AG10803 (cell line): ENCODE results near the gene MUL1.

Source experiments
- DNase-seq: peaks from one replicate; pipeline ENCODE4 v3.0.0; 2010; ENCODE audit warnings: low read depth
- H3K4me3 ChIP-seq: 2 replicates; pipeline ENCODE4 v1.5.1; 2011; ENCODE audit warnings: mild to moderate bottlenecking, low read length, control low read depth
- CTCF ChIP-seq: conservative IDR thresholded peaks from 2 replicates; pipeline ENCODE4 v1.5.1; 2011; ENCODE audit warnings: mild to moderate bottlenecking, low read length, control low read depth, inconsistent platforms

Gene MUL1

DNA sequence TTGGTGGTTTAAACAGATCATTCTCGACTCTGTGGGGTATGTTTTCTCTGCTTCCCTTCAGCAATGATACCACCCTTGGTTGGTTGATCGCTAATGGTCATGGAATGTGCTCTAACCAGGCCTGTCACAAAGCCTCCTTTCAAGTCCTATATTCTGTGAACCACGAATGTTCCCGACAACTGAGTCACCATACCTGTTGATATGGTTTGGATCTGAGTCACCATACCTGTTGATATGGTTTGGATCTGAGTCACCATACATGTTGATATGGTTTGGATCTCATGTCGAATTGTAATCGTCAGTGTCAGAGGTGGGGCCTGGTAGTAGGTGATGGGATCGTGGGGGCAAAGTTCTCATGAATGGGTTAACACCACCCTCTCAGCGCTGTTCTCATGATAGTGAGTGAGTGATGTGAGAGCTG, 11.7 kb downstream of the MUL1 start:
- no peak overlapping the region for H3K4me3 ChIP-seq
- TF ChIP-seq CTCF: no peak
- peak; percentile 42 for DNase-seq

GRCh38 chr1:20495661-20496060, 12.3 kb downstream of the MUL1 start:
- TF ChIP-seq CTCF: no peak
- H3K4me3 ChIP-seq: no peak overlapping the region
- no peak for DNase-seq

GRCh38 chr1:20494609-20495311, 13.2 kb downstream of the MUL1 start:
- H3K4me3 ChIP-seq: no peak overlapping the region
- no peak for TF ChIP-seq CTCF
- peak; percentile 93 for DNase-seq

DNA sequence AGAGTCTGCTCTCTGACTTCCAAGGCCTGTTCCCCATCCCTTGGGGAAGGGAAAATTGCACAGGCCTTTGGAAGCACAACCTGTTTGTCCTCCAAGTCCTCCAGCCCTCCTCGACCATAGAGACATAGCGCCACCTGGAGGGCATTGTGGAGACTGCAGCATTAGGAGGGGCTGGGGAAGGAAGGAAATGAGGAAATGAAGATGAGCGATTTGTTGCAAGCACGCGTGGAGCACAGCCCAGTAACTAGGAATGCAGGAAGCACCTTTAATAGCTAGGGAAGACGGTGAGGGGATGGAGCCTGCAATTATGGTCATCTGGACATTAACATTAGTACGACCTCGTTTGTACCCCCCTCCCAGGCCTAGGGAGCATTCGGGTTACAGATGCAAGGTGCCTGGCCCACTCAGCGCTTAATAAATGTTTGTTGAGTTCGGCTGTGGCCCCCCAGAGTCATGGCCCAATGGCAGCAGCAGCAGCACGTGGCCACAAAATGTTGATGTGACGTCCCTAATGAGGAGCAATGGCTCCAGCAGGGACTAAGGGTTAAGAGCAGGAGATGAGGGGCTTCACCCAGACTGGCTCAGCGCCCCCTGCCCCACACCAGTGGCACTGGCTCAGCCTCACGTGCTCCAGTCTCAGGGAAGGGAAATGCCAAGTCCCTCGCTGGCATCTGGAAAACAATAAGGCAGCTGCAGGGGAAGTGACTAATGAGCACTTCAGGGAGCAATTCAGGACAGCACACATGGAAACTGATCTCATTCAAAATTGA, 13.9 kb downstream of the MUL1 start:
- TF ChIP-seq CTCF: peak; percentile 98
- H3K4me3 ChIP-seq: no peak overlapping the region; the same call in 1 of the 2 replicates
- peak; percentile 88 for DNase-seq

- DNase-seq: no peak
- H3K4me3 ChIP-seq: no peak overlapping the region
- TF ChIP-seq CTCF: no peak
These were observed 14.6 kb downstream of the MUL1 start for GRCh38 chr1:20493309-20493708.

DNA sequence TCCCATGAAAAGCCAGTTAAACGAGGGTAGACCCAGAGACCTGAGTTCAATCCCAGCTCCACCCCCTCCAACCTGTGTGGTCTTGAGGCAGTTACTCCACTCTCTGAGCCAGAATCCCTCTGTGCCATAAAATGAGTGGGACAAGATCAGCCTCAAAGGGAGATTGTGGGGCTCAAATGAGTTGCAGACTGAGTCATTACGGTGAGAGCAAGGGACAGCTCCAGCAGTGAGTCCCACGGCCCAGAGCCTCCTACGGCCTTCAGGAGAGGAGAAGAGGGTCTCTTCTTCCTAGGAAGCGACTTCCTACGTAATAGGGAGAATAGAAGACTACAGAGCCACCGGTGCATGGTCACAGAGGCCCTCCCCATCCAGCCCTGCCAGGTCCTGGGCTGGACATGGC, 15.2 kb downstream of the MUL1 start:
- no peak for DNase-seq
- H3K4me3 ChIP-seq: no peak overlapping the region
- no peak for TF ChIP-seq CTCF

DNA sequence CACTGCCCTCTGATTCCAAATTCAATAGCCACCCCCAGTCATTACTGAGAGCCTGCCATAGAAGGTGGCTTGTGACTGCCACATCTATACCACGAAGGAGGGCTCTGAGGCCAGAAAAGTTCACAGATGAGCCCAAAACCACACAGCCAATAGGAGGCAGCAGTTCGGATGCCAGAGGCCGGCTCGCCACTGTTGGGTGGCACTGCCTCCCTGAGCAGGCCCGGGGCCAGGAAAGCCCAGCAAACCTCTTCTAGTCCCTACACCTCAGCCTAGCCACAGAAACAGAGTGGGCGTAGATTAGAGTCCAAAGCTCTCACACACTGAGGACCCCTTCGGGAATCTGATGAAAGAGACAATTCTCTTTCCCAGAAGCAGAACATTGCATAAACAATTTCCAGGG, 16.1 kb downstream of the MUL1 start:
- TF ChIP-seq CTCF: no peak
- no peak for DNase-seq
- H3K4me3 ChIP-seq: no peak overlapping the region
